Natural killer cell (primary cell): Measurements from ENCODE around the gene MLPH. TPM values are rescaled to one million over a fixed set of nuclear protein-coding genes. Genes with fewer than 3 reads are reported as not detected.

Source experiments
- ATAC-seq, 3 donors: fragments of 150-1000 bp in 2 of 3; fragments of 200-7000 bp in 1 of 3; cut with Tn5 transposase; 1 replicate in 1 of 3; 2 replicates in 2 of 3; pipeline ENCODE4 v1.10.0; 2021; ENCODE audit warnings: mild to moderate bottlenecking in 2 of 3, moderate library complexity in 2 of 3
- DNase-seq, 2 donors: peaks; one replicate each; pipeline versions ENCODE4 v3.0.0 to v3.0.0-alpha.2; 2013 to 2021; ENCODE audit warnings: mixed read lengths in 1 of 2
- H3K27ac ChIP-seq: one replicate; pipeline ENCODE4 v1.5.1; 2013; ENCODE audit warnings: mild to moderate bottlenecking, low read length
- H3K27me3 ChIP-seq: one replicate; pipeline ENCODE4 v1.6.1; 2013; ENCODE audit warnings: low read length; ENCODE audit not compliant: control insufficient read depth, insufficient read depth
- H3K36me3 ChIP-seq: one replicate; pipeline ENCODE4 v1.6.1; 2013; ENCODE audit warnings: low read length; ENCODE audit not compliant: control insufficient read depth, insufficient read depth
- H3K4me1 ChIP-seq: one replicate; pipeline ENCODE4 v1.6.1; 2013; ENCODE audit warnings: low read length; ENCODE audit not compliant: control insufficient read depth, insufficient read depth
- H3K4me3 ChIP-seq: one replicate; pipeline ENCODE4 v1.5.1; 2013; ENCODE audit warnings: low read length
- H3K9me3 ChIP-seq: one replicate; pipeline ENCODE4 v1.6.1; 2013; ENCODE audit warnings: low read length; ENCODE audit not compliant: control insufficient read depth, insufficient read depth
- H3K27ac Mint-ChIP-seq, 2 donors: one replicate each; pipeline ENCODE4 v1.8.0; 2022; ENCODE audit warnings: mild to moderate bottlenecking in 2 of 2, mixed read lengths in 2 of 2, moderate library complexity in 1 of 2
- H3K27me3 Mint-ChIP-seq, 2 donors: one replicate each; pipeline ENCODE4 v1.8.0; 2022; ENCODE audit warnings: low read depth in 2 of 2, mixed read lengths in 2 of 2
- H3K36me3 Mint-ChIP-seq: one replicate; pipeline ENCODE4 v1.8.0; 2022; ENCODE audit warnings: mixed read lengths
- H3K4me1 Mint-ChIP-seq, 2 donors: one replicate each; pipeline ENCODE4 v1.8.0; 2022; ENCODE audit warnings: mixed read lengths in 2 of 2
- H3K4me3 Mint-ChIP-seq: one replicate; pipeline ENCODE4 v1.8.0; 2022; ENCODE audit warnings: mild to moderate bottlenecking, moderate library complexity, mixed read lengths
- H3K9me3 Mint-ChIP-seq, 2 donors: one replicate each; pipeline ENCODE4 v1.8.0; 2022; ENCODE audit warnings: mixed read lengths in 2 of 2
- WGBS: methylation state at CpG from one replicate; pipeline ENCODE4 v1.1.7; 2013; ENCODE audit warnings: missing lambda C conversion rate; ENCODE audit not compliant: insufficient coverage; 5-methylcytosine and 5-hydroxymethylcytosine counted together
- intact Hi-C: fragments of 100-400 bp; cut with micrococcal nuclease; formaldehyde crosslinking; loops from one replicate; pipeline ENCODE4 v1.14.2; 2022
- total RNA-seq, 4 donors: library from RNA; stranded (reverse); fragments of 120-200 nt in 1 of 4; gene quantifications; one replicate each; pipeline versions ENCODE4 v1.2.3 to v1.2.4, GENCODE V29; 2013 to 2022
- TF ChIP-seq, protein P1 (sequence below): fragments of 200-600 bp; IDR thresholded peaks from one replicate; pipeline ENCODE4 v1.8.0; 2022; ENCODE audit warnings: antibody characterized with exemption

MLPH gene
- total RNA-seq, 3 donors from 2014 or later (not counting 1 experiment from before 2014, with no cell fraction given): not detected

DNA sequence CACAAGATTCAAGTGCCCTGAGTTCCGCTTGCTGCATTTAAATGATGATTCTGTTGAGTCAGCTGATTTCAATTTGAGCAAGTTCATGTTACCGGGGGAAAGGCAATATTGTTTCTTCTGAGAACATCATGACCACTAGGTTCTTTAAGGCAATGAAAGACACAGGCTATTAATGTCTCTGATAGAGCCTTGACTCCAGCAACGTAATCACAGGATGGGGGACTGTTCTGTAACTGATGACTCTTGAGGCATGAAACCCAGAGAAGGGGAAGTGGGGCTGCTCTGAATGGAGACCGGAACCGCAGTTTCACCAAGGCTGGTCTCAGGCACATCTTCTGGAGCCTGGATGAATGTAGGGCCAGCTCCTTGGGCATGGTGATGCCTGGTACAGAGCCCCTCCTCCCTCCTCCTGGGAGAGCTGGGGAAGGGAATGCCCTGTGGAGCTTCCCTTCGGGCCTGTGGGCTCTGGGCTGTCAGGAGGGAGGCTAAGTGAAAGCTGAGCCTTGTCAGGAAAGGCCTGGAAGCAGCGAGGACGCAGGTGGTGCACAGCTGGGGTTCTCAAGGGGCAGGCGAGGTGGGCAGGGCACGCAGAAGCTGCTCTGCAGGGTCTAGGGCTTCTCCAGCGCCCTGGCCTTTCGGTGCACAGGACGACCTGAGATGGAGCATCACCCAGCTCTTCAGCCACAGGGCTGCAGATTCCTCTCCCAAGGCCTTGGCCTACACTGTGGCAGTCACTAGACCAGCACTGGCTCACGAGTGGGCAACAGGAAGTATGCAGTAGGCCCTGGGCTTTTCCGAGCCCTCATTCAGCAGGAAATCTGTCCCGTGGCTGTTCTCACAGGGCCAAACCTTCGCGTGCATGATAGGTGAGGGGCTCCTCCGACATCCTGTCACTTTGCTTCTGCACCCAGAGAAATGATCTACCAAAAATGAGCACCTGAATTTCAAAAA lies 42.7 kb downstream of the MLPH start:
- Histone ChIP-seq H3K36me3 (no peaks in the 10 kb centered on the region), H3K9me3 (no peaks in the 10 kb centered on the region), H3K4me1 (no peaks in the 10 kb centered on the region), H3K4me3 (no peak overlapping the region), H3K27ac (no peak overlapping the region), H3K27me3 (no peaks in the 10 kb centered on the region)
- no peak for ATAC-seq
- intact Hi-C loops: no loop called here
- Mint-ChIP-seq H3K4me1 (no peaks in the 10 kb centered on the region), H3K4me3 (no peak overlapping the region), H3K36me3 (no peaks in the 10 kb centered on the region), H3K27ac (no peak overlapping the region), H3K9me3 (no peaks in the 10 kb centered on the region), H3K27me3 (no peaks in the 10 kb centered on the region)
- 86% methylated on average over 19 of the region's 19 CpGs for WGBS
- TF ChIP-seq, protein P1, sequence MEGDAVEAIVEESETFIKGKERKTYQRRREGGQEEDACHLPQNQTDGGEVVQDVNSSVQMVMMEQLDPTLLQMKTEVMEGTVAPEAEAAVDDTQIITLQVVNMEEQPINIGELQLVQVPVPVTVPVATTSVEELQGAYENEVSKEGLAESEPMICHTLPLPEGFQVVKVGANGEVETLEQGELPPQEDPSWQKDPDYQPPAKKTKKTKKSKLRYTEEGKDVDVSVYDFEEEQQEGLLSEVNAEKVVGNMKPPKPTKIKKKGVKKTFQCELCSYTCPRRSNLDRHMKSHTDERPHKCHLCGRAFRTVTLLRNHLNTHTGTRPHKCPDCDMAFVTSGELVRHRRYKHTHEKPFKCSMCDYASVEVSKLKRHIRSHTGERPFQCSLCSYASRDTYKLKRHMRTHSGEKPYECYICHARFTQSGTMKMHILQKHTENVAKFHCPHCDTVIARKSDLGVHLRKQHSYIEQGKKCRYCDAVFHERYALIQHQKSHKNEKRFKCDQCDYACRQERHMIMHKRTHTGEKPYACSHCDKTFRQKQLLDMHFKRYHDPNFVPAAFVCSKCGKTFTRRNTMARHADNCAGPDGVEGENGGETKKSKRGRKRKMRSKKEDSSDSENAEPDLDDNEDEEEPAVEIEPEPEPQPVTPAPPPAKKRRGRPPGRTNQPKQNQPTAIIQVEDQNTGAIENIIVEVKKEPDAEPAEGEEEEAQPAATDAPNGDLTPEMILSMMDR: no peak
- DNase-seq: no peak

DNA sequence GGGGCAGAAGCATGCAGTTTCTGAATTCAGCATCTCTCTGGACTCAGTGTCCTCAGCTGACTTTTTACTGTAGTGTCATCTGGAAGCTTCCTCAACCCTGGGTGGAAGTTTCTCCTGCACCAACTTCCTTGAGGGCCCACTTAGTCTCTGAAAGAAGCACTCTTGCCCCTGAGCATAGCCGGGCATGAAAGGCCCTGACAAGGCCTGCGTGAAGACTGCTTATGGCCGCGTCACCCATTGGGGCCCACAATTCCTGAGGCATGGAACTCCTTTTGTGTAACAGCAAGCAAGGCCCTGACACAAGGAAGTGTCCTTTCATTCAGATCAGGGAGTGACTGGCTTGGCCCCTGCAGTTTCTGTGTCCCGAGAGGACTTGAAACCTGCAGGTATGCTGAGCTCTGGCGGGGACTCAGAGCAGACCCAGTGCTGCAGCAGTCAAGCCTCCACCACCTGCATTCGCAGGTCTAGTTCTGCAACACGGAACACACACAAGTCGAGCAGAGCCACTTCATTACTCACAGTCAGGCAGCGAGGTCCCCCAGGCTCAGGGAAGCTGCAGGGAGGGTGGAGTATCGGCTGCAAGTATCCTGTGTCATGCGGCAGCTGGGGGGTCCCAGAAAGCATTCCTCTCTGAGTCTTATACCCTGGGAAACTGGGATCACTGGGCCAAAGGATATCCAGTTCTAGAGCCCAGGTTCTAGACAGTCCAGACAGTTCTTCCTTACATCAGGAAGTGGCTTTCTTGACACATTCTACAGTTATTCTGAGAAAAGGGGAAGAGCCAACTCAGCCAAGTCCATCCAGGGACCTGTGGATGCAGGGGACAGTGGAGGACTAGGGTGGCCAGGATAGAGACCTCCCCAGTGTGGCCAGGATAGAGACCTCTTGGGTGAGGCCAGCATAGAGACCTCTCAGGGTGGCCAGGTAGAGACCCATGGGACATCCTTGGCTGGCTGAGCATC lies 43.7 kb downstream of the MLPH start:
- WGBS: 94% methylated on average over 12 of the region's 12 CpGs
- no peaks in the 10 kb centered on the region for H3K9me3 ChIP-seq
- Mint-ChIP-seq H3K27ac (no peak overlapping the region), H3K4me1 (no peaks in the 10 kb centered on the region), H3K27me3 (no peaks in the 10 kb centered on the region), H3K9me3 (no peaks in the 10 kb centered on the region), H3K4me3 (no peak overlapping the region), H3K36me3 (no peaks in the 10 kb centered on the region)
- TF ChIP-seq, protein P1: no peak
- H3K27me3 ChIP-seq: no peaks in the 10 kb centered on the region
- no peaks in the 10 kb centered on the region for H3K4me1 ChIP-seq
- H3K36me3 ChIP-seq: no peaks in the 10 kb centered on the region
- no peak for DNase-seq
- no peak overlapping the region for H3K27ac ChIP-seq
- intact Hi-C loops: no loop called here
- ATAC-seq: no peak
- no peak overlapping the region for H3K4me3 ChIP-seq

DNA sequence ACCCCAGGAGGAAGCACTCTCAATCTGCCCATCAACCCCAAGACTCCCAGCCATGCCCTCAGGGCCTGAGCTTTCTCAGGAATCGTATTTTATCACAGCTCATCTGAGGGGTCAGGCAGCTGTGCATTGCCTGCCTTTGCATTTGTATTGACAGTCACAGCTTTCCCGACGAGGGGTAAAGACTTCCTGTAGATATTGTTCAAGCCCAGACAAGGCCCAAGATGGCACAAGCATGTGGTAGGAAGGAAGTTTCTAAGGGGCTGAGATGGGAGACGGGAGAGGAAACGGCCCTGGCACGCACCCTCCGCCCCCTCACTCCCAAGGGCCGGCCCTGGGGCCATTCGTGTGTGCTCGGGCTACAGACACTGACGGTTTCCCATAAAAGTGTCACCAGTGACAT lies 45.1 kb downstream of the MLPH start:
- no peaks in the 10 kb centered on the region for H3K36me3 ChIP-seq
- H3K27ac Mint-ChIP-seq: no peak overlapping the region
- no peaks in the 10 kb centered on the region for H3K9me3 ChIP-seq
- TF ChIP-seq, protein P1: no peak
- no peaks in the 10 kb centered on the region for H3K4me1 ChIP-seq
- no peaks in the 10 kb centered on the region for H3K4me1 Mint-ChIP-seq
- no peaks in the 10 kb centered on the region for H3K36me3 Mint-ChIP-seq
- no peaks in the 10 kb centered on the region for H3K27me3 Mint-ChIP-seq
- intact Hi-C loops: no loop called here
- no peak overlapping the region for H3K4me3 ChIP-seq
- no peaks in the 10 kb centered on the region for H3K27me3 ChIP-seq
- H3K4me3 Mint-ChIP-seq: no peak overlapping the region
- ATAC-seq (no peak), DNase-seq (no peak)
- H3K27ac ChIP-seq: no peak overlapping the region
- 68% methylated on average over 11 of the region's 11 CpGs for WGBS
- no peaks in the 10 kb centered on the region for H3K9me3 Mint-ChIP-seq
